T-helper 9 cell (primary cell): ENCODE results near the gene PPARD.
"Not testable (repeated sequence)": the region's sequence is repeated elsewhere in the genome, so short reads cannot be mapped to it uniquely, and the experiment has no call there.

ENCODE experiments used
- DNase-seq: peaks from one replicate; pipeline ENCODE4 v3.0.0-alpha.2; 2020

Gene PPARD

DNA sequence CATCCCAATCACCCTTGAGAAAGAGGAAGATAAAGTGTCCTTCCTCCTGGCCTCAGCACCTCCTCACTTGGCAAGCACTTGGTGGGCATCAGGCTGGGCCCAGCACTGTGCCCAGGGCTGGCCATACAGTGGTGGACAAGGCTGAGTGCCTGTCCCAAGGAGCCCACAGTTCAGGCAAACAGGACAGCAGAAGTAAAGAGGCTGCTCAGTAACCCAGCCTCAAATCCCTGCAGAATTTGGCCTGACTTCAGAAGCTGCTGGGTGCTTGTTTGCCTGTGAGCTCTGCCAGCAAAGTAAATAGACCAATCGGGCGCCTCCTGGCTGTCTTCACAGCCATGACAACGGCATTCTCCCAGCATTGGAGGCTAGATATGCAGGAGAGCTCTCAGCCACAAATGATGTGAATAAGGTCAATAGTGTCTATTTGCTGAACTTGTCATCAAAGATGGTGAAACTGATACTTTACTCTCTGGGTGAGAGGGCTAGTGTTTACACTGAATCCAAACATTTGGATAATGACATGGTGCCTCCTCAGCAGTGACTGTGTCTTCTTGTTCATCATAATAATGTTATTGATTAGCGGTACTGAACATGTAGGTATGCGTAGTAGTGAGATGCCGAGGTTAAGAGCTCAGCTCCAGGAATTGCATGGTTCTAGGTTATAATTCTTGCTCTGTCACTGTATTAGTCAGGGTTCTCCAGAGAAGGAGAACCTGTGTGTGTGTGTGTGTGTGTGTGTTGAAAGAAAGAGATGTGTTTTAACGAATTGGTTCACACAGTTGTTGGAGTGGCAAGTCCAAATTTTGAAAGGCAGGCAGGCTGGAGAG is 72.9 kb downstream of the PPARD start:
- no peak for DNase-seq

DNA sequence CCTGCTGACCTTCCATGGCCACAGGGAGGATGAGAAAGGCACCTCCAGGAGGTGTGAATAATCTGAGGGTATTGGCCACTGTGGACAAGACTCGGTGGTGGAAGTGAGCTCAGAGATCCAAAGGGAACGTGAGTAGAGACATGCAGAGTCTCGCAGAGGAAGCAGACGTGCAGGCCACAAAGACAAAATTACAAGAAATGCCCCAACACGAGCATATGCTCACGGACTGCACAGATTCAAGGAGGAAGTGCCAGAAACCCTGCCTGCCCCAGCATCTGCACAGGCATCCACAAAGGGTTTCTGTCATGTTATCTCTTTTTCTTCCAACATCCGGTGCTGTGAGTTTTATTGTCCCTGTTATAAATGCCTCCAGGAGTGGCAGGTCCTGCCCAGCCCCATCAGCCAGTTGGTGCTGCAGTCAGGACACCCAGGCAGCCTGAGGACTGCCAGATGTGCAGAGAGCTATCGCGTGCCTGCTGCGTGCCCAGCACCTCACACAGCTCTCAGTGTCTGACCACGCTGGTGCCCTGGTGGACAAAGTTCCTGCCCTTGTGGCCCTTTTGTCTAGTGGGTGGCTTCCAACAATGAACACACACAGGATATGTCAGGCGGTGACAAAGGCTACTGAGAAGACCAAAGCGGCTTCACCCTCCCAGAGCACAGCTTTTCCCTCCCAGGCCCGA is 75.8 kb downstream of the PPARD start:
- DNase-seq = no peak

DNA sequence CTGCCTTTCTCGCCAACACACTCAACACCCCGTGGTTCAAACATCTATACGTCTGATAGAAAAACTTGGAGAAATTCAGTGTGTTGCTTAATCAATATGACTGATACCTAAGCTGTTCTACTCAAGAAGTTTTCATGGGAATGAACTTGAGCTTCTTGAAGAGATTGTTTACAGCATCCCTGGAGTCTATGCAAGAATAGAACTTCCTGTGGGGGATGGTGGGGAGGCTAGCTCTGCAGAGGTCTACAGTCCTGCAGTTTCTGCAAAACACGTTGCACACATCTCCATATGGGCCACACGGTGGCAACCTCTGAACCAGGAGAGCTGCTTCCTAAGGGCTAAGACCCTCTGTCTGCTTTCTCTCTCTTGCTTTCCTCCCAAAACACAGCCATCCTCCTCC is 77.1 kb downstream of the PPARD start:
- DNase-seq = no peak

DNA sequence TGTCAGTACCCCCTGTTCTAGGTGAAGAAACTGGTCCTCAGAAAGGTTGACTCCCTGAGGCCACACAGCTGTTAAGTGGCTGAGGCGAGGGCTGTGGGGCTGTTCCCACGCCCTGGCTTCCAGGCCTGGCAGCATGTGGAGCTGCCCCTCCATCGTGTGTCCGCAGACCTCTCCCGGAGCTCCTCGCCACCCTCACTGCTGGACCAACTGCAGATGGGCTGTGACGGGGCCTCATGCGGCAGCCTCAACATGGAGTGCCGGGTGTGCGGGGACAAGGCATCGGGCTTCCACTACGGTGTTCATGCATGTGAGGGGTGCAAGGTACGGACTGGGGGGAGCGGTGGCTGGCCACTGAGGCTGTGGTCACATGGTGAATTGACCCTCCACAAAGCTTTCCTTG is 77.6 kb downstream of the PPARD start:
- DNase-seq = no peak

DNA sequence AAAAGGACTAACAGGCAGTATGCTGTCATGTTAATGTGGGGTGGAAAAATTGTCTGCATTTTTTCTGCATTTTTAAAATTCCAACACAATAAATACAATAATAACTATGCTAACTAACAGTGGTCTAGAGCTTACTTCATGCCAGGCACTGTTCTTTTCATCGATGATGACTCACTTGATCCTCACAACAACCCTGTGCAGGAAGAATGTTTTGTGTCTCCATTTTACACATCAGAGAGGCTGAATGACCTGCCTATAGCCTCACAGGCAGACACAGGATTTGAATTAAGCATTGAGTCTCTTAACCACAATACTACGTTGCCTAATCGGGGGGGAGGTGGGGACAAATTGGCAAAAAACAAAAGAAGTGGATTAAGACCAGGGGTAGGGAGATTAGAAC is 82.9 kb downstream of the PPARD start:
- no peak for DNase-seq

DNA sequence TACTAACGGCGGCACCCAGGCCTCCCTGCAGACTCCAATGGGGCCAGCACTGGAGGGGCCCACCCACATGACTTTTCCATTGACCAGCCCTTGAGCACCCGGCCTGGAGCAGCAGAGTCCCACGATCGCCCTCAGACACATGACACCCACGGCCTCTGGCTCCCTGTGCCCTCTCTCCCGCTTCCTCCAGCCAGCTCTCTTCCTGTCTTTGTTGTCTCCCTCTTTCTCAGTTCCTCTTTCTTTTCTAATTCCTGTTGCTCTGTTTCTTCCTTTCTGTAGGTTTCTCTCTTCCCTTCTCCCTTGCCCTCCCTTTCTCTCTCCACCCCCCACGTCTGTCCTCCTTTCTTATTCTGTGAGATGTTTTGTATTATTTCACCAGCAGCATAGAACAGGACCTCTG is 83.7 kb downstream of the PPARD start:
- DNase-seq = no peak

DNA sequence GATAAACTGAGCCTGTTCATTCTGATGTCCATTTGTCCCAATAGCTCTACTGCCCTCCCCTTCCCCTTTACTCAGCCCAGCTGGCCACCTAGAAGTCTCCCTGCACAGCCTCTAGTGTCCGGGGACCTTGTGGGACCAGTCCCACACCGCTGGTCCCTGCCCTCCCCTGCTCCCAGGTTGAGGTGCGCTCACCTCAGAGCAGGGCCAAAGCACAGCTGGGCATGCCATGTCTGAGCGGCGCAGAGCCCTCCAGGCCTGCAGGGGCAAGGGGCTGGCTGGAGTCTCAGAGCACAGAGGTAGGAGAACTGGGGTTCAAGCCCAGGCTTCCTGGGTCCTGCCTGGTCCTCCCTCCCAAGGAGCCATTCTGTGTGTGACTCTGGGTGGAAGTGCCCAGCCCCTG is 85.1 kb downstream of the PPARD start:
- no peak for DNase-seq

DNA sequence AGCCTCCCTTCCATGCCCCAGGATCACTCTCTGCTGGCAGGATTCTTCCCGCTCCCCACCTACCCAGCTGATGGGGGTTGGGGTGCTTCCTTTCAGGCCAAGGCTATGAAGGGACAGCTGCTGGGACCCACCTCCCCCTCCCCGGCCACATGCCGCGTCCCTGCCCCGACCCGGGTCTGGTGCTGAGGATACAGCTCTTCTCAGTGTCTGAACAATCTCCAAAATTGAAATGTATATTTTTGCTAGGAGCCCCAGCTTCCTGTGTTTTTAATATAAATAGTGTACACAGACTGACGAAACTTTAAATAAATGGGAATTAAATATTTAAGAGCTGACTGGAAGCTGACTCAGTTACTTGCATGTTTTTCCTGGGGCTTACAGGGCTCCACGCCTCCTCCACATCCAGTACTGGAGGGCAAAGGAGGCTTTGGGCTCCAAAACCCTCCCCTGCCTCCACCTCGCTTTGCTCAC is 85.5 kb downstream of the PPARD start:
- DNase-seq = no peak

DNA sequence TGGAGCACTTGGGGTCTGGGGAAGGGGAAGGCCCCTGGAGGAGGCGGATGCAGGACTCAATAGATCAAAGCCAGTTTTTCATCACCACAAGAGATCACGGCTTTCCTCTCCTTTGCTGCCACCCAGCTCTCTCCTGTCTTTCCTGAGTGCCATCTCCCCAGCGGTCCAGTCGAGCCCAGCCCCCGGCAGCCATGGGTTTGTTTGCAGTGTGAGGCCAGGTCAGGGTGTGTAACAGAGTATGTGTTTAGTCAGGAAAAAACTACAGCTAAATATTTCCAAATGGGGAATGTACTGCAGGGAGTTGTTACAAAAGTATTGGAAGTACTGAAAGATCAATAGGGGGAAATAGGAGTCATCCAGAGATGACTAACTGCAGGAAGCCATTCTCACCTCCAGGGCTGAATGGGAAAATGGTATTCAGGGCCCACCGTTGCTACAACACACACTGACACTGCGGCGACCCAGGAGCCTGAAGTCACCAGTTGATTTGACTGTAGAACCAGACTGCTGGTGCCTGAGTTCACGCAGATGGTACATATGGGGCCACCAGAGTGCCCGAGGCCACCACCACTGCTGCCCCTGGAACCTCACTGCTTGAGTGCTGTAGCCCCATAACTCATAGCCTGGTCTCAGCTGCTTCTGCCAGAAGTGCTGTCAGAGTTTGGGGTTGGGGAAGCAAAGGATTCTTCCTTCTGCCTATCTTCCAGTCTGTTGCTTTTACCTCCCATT is 86.2 kb downstream of the PPARD start:
- no peak for DNase-seq

DNA sequence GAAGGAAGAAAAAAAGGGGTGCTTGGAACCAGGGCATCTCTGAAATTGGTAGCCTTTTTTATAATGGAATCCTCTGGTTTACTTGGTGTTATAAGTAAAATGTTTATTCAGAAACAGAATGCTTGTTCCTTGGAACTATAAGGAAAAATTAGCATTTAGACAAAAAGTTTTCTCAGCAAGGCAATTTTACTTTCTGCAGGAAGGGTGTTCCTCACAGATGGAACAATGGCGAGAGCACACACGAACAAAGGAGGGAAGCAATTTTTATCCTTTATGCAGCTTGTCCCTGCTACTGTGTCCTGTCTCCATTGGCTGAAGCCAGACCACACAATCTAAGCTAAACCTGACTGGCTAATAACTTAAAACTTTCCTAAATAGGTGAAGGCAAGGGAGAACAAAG is 87.1 kb downstream of the PPARD start:
- no peak for DNase-seq

DNA sequence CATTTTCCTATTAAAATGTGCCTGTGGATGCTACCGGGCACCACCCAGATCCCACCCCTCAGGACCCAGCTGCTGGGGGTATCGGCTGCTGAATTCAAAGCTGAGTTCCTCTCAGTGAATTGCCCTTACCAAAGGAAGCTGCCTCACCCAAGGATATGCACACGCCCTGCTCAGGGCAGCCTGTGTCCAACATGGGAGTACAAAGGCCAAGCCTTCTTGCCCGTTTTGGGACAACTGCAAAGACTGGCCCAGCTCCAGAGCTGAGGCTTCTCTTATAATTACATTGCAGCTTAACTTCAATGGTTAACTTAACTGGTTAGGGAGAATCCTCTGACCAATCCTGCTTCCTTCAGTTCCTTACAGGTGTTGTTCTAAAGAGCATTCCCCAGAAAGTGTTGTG is 89.9 kb downstream of the PPARD start:
- no peak for DNase-seq

DNA sequence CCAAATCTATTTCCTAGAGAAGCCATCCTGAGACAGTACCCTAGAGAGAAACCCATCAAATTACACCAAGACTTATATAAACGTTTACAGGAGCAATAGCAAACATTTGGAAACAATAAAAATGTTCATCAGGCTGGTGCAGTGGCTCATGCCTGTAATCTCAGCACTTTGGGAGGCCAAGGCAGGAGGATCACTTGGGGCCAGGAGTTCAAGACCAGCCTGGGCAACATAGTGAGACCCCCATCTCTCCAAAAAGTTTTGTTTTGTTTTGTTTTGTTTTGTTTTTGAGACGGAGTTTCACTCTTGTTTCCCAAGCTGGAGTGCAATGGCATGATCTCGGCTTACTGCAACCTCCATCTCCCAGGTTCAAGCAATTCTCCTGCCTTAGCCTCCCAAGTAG is 90.3 kb downstream of the PPARD start:
- DNase-seq = not testable (repeated sequence)

DNA sequence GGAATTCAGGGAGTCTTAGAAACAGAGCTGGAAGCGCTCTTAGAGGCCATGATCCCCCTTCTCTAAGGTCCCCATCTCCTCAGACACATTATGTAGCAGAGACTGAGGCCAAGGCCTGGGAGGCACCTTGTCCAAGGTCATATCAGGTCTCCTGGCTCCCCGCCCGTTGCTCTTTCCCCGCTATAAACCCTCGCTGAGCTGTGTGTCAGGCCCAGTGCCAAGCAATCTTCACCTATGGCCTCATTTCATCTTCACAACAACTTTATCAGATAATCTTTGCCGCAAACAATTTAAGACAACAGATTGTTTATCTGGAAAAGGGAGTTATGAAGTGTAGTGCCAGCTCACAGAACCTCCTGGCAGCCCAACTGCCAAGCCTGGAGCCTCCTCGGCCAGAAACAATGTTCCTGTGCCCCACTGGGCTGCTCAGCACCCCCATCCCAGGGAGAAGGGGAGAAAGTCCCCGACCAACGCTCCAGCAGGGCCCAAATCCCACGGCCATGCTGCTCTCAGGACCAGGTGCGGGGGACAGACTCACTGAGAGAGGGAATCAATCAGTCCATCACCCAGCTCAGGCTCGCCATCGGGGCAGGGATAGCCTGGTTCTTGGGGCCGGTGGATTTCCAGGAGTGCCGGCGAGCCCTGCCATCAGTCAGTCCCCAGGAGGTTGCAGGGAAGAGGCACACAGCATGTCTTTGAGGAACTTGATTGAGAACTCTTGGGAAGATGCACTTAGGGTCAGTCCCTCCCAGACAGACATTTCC is 92.9 kb downstream of the PPARD start:
- no peak for DNase-seq

DNA sequence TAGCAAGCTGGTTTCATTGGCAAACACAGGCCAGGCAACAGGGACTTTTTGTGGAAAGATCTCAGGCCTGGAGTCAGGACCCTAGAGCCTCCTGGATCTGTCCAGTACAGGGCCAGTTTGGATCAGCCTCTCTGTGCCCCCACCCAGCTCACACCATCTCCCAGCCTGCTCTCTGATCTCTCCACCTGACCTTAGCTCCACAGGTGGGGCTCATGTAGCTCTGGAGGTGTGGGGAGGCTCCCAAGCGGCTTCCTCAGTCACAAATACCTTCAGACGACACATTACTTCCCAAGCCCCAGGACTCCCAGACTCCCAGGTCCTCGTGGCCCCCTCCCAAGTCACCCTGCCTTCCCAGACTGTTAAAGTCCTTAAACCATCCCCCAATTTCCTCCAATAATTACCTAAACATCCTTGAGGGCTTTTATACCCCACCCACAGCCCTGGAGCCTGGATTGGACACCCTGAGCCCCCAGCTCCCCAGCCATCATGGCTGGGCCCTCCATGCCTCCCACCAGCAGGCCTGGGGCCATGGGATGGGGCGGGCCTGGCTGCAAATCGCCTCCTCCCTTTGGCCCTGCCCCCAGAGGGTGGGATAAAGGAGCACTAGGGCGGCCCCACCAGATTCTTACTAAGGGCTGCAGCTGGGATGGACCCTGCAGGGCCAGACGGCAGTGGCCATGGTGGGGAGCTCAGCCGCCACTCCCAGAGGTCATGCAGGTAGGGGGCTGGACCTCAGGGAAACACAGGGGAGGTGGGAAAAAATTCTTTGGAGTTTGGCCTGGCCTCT is 93.9 kb downstream of the PPARD start:
- no peak for DNase-seq

DNA sequence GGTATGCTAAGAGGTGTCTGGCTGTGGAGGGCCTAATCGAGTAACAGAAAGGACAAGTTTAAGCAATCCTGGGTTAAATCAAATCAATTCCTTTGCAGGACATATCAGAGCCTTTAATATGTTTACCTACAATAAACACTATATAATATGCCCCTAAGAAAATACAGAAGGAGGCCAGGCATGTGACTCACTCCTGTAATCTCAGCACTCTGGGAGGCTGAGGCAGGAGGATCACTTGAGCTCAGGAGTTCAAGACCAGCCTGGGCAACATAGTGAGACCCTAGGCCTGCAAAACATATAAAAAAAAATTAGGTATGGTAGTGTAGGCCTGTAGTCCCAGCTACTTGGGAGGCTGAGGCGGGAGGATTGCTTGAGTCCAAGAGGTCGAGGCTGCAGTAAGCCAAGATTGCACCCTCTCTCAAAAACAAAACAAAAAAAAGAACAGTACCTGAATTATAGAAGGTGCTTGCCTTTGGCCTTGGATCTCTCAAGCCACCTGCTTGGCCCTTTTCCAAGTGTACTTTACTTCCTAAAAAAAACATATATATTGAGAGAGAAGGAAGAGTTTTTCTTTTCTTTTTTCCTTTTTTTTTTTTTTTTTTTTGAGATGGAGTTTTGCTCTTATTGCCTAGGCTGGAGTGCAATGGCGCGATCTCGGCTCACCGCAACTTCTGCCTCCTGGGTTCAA is 96.2 kb downstream of the PPARD start:
- not testable (repeated sequence) for DNase-seq

DNA sequence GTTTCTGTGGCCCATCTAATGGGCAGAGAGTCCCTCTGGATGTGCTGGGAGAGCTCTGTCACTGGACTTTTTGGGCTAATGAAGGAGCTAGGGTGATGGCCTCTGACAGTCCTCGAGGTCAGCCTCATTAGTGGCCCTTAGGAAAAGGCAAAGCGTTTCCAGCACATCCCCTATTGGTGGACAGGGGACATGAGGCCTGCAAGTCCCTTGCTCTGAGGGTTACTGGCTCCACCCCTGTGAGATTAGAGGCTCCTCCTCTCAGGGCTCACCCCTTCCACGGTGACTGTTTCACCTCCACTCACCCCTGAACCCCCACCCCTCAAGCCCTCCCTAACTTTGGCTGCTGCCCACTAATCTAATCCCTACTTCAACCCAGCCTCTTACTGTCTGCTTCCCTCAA is 97.0 kb downstream of the PPARD start:
- no peak for DNase-seq

DNA sequence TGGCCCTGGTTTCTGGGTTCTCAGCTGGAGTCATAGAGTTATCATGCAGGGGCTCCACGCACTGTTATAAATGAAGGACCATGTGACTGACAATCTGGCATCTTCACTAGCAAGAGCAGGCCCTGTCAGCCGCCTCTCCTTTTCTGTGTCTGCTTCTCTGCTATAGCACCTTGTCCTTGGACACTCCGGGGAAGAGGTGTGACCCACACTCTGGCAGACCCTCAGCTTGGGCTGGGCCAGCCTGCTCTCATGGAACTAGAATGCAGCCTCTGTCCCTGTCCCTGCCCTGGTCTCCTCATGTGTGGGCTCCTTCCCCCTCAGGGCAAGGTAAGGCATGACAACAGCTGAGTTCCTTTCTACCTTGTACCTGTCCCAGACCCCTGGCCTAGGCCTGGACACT is 98.8 kb downstream of the PPARD start:
- DNase-seq = no peak

DNA sequence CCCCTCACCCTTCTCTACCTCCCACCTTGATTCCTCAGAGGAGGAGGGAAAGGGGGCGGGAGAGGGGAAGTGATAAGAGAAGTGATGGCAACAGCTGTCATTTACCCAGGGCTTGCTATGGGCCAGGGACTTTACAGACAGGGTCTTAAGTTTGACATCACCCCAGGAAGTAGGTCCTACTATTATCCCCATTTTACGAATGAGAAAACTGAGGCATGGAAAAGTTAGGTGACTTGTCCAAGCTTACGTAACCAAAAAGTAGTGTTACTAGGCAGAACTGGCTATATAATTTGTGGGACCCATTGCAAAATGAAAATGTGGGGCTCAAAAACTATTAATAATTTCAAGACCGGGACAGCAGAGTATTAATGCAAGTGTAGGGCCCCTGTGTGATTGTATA is 99.3 kb downstream of the PPARD start:
- no peak for DNase-seq

DNA sequence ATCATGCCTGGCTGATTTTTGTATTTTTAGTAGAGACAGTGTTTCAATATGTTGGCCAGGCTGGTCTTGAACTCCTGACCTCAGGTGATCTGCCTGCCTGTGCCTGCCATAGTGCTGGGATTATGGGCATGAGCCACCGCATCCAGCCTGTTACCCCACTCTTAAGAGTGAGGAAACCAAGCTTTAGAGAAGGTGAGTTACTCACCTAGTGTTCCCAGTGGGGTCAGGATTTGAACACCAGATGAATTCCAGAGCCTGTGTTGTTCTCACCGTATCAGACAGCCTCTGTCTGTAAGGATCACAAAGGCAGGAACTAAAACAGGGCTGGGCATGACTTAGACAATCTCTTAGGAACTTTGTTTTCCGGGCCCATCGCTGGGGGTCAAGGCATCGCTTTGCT is 100.3 kb downstream of the PPARD start:
- DNase-seq = no peak

DNA sequence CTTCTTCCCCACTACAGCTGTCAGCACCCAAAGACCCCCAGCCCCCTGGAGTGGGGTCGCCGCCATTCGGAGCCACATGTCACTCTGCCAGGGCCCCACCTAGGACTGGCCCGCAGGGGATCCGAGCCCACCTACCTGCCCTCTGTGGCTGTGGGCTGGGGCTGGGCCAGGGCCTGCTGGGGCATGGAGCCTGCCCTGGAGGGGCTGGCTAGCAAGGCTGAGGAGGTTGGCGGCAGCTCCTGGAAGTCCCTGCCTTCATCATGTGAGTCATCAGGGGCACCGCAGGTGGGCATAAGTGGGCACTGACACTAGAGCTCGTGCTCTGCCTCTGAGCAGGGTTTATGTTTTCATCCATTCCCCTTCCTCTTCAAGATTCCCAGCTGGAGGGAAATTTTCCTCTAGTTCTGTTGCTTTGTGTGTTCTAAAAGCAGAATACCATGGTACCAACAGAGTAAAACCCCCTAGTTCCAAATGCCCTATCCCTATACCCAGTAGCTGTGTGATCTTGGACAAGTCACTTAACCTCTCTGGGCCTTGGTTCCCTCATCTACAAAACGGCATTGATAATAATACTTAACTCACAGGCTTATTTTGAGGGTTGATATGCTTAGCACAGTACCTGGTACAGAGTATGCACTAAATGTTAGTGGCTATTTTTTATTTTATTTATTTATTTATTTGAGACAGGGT is 101.1 kb downstream of the PPARD start:
- no peak for DNase-seq

DNA sequence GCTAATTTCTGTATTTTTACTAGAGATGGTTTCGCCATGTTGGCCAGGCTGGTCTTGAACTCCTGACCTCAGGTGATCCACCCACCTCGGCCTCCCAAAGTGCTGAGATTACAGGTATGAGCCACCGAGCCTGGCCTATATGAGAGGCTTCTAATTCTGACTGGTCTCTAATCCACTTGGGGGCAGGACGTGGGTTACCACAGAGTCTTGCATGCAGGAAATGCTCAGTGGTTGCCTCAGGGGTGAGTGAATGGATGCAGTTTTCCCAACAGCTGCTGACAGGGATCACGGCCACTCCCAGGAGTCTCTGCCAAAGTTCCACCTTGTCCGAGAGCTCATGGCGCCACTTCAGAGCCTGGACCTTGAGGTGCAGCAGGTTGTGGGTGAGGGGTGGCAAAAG is 103.3 kb downstream of the PPARD start:
- no peak for DNase-seq
